ENCODE data around the gene ETFB. TPM values are rescaled to one million over a fixed set of nuclear protein-coding genes. Genes with fewer than 3 reads are reported as not detected.

The ETFB gene
- total and polyA plus RNA-seq, 9 of the 15 experiments (the other 6 are each of a cell fraction or from before 2014, with no cell fraction given): 18.1 to 143 (median 96.1) TPM

DNA sequence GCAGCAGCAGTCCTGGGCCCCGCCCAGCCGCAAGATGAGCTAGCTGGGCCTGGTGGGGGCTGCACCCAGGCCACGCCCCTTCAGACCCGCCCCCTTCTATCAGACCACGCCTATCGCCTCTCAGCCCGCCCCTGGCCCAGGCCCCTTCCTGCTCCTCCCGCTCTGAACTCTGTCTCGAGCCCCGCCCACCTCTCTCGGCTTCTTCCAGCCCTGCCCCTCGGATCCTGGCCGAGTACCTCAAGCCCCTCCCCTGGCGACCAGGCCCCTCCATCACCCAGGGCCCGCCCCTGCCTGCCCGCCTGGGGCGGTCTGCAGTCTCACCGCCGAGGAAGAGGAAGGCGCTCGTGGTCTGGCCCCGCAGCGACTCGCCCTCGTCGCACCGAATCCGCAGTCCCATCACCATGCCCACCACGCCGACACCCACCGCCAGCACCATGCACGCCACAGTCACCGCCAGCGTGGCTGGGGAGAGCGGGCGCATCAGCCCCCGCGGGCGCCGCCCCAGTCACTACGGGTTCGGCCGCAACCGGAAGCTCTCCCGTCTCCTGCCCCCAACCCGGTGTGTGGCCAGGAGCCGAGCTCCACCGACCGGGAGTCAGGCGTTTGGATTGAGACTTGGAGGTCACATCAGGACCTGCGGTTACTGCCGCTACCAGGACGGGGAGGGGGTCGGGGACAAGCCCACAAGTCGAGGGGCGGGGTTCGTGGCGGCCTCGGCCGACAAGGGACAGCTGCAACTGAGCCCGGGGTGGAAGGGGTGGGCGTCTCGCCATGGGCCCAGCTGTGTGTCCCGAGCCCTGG, 1.6 kb upstream of the ETFB start (continued):
- TF ChIP-seq, protein P1, sequence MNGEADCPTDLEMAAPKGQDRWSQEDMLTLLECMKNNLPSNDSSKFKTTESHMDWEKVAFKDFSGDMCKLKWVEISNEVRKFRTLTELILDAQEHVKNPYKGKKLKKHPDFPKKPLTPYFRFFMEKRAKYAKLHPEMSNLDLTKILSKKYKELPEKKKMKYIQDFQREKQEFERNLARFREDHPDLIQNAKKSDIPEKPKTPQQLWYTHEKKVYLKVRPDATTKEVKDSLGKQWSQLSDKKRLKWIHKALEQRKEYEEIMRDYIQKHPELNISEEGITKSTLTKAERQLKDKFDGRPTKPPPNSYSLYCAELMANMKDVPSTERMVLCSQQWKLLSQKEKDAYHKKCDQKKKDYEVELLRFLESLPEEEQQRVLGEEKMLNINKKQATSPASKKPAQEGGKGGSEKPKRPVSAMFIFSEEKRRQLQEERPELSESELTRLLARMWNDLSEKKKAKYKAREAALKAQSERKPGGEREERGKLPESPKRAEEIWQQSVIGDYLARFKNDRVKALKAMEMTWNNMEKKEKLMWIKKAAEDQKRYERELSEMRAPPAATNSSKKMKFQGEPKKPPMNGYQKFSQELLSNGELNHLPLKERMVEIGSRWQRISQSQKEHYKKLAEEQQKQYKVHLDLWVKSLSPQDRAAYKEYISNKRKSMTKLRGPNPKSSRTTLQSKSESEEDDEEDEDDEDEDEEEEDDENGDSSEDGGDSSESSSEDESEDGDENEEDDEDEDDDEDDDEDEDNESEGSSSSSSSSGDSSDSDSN (IDR thresholded peaks at IDR 0.05; ENCODE audit: borderline replicate concordance in 1 of 2, low read depth in 2 of 2, low read length in 2 of 2): peak in 1 of 2 experiments; percentile 60; a peak in 1 of 4 replicates
- TF ChIP-seq CXXC5 (CRISPR knock-in tag; IDR thresholded peaks at IDR 0.05) (peak; percentile 69), ZFX (CRISPR knock-in tag; IDR thresholded peaks at IDR 0.05) (peak; percentile 79), CTBP1 (IDR thresholded peaks at IDR 0.05; ENCODE audit: borderline replicate concordance) (peak; percentile 87), E4F1 (CRISPR knock-in tag; IDR thresholded peaks at IDR 0.05; ENCODE audit: borderline replicate concordance) (no peak), POLR3G (IDR thresholded peaks at IDR 0.05; ENCODE audit: extremely low read depth, insufficient read length, insufficient replicate concordance) (no peak), ZNF586 (CRISPR knock-in tag; conservative IDR thresholded peaks at IDR 0.05) (no peak), NFRKB (IDR thresholded peaks at IDR 0.05; ENCODE audit: low read depth) (0 out of 2 replicates have a peak, but pooled peaks have one; percentile 31), ATF7 (IDR thresholded peaks at IDR 0.05) (peak; percentile 70), RBM15 (IDR thresholded peaks at IDR 0.05; ENCODE audit: insufficient read depth, low read length) (no peak), POLR2A (conservative IDR thresholded peaks at IDR 0.05) (peak; percentile 85), CBX1 (IDR thresholded peaks at IDR 0.05; ENCODE audit: low read depth) (peak; percentile 83; the same call in 1 of the 2 replicates), ZNF184 (CRISPR knock-in tag; IDR thresholded peaks at IDR 0.05) (no peak), ZNF77 (CRISPR knock-in tag; IDR thresholded peaks at IDR 0.05) (no peak), SRSF9 (IDR thresholded peaks at IDR 0.05; ENCODE audit: borderline replicate concordance, low read depth, low read length) (no peak), CAMTA2 (CRISPR knock-in tag; conservative IDR thresholded peaks at IDR 0.05) (peak; percentile 80; the same call in 1 of the 2 replicates), TSHZ1 (CRISPR knock-in tag; IDR thresholded peaks at IDR 0.05) (no peak), ELF4 (CRISPR knock-in tag; IDR thresholded peaks at IDR 0.05) (no peak)
- TF ChIP-seq, protein P2, sequence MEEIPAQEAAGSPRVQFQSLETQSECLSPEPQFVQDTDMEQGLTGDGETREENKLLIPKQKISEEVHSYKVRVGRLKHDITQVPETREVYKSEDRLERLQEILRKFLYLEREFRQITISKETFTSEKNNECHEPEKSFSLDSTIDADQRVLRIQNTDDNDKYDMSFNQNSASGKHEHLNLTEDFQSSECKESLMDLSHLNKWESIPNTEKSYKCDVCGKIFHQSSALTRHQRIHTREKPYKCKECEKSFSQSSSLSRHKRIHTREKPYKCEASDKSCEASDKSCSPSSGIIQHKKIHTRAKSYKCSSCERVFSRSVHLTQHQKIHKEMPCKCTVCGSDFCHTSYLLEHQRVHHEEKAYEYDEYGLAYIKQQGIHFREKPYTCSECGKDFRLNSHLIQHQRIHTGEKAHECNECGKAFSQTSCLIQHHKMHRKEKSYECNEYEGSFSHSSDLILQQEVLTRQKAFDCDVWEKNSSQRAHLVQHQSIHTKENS (CRISPR knock-in tag; IDR thresholded peaks at IDR 0.05): no peak

Data from K562 (cell line).